M059J (cell line): ENCODE data around the gene ATOH8. TPM values are rescaled to one million over a fixed set of nuclear protein-coding genes. Genes with fewer than 3 reads are reported as not detected.

Experiments used
- DNase-seq: peaks from one replicate; pipeline ENCODE4 v3.0.0-alpha.2; 2012; ENCODE audit warnings: low read depth
- total RNA-seq: library from RNA; depleted of rRNA; stranded (reverse); fragments of >200 nt; shearing (Covaris generic); gene quantifications from 2 replicates; pipeline ENCODE4 v1.2.3, GENCODE V29; 2014

ATOH8 gene
- total RNA-seq, 1 experiment from 2014 or later: 43.0 TPM

DNA sequence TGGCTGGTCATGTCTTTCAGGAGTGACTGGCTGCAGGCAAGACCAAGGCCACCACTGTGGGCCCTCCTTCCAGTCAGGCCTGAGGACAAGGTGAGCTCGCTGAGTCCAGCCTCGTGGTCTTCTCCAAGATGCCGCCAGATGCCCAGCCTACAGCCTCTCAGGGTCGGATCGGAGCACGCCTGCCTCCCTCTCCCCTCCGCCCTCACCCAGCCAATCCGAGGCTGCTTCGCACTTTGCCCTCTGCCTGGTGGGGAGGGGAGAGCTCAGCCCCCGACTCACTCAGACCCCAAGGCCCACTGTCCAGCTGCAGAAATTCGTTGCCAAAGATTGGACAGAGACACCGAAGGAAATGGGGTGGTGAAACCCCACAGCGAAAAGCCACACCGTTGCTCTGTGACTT is 33.1 kb downstream of the ATOH8 start:
- no peak for DNase-seq

DNA sequence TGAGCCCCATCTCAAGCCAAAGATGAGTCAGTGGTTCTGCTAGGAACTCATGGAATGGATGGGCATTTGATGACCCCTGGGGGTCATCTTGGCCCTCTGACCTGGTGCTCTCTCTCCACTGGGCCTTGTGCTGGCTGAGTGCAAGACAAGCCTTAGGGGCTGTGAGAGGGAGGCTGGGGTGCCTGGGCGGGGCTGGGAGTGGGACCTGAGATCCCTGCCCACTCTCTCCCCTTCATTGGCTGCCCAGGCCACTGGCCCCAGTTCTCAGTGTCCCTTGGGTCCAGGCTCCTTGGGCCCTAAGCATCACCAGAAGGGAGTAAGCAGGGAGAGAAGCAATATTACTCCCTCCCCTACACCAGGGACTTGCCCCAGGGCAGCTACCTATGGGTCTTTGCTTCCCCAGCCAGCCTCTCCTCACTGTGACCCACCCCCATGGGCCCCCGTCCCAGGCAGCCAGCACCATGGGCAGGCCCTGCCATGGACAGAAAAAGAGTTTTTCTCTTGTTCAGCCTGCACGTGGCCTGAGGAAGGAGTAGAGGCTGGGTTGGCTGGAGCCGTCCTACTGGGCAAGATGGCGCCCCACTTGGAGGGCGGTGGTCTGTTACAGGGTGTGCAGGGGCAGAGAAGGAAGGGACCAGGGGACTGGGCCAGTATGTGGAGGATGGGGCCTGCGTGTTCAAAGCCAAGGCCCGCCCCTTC is 33.6 kb downstream of the ATOH8 start:
- no peak for DNase-seq

DNA sequence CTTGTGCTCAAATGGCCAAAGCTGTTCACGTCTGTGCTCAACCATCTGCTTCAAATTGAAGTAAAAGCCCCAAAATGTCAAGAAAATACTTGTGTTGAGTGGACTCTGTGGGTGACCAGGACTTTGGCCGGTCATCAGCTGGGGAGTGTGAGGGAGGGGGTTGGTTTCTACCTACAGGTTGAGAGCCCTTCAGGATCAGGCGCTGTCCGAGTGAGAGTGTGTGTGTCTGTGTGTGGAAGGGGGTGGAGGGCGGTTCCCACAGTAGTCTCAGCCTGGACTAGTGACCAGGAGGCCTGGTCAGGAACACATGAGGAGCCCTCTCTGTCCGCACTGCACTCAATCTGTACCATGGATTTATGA is 34.2 kb downstream of the ATOH8 start:
- no peak for DNase-seq

DNA sequence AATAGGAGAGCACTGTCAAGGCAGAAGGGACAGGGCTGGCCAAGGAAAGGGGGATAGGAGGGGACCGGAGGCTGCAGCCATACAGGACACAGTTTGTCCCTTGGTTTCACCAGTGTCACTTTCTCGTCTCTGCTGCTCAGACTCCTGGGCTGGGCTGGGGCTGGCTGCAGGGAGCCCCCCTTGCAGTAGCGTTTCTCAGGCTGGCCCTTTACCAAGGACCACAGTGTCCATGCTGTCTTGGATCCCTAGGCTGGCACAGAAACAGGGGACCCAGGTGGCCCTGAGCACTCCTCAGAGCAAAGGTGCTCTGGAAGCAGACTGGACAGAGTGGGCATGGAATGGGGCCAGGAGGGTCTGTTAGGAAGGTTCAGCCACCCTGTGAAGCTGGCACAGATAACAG is 34.8 kb downstream of the ATOH8 start:
- no peak for DNase-seq

DNA sequence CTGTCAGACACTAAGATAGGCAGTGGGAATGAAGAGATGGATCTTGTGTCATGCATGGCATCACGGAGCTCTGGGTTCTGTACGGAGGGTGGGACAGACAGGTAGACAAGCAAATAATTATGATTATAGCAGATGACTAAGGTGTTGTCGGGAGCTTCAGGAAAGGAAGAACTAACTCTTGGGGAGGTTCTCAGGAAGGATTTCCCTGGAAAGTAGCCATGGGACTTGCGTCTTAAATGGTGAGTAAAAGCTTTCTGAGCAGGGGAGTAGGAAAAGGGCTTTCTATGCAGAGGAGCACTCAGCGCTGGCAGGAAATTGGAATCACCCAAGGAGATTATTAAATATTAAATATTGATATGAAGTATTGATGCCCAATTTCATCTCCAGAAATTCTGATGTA is 35.5 kb downstream of the ATOH8 start:
- no peak for DNase-seq

DNA sequence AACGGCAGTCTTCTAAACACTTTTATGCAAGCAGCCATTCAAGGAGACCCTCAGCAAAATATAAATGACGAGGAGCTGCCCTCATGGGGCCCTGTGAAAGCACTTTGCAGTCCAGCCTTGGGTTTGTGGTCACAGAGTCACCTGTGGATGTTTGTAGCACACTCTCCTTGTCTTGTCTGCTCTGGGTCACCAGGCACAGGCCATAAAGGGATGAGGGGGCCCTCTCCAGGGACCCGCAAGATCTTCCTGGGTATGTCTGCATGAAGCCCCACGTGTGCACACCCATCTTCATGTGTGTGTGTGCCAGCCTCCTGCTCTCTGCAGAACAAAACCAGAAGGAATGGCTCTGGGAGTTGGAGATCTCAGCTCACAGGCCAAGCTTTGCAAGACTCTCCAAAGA is 36.2 kb downstream of the ATOH8 start:
- DNase-seq: no peak

DNA sequence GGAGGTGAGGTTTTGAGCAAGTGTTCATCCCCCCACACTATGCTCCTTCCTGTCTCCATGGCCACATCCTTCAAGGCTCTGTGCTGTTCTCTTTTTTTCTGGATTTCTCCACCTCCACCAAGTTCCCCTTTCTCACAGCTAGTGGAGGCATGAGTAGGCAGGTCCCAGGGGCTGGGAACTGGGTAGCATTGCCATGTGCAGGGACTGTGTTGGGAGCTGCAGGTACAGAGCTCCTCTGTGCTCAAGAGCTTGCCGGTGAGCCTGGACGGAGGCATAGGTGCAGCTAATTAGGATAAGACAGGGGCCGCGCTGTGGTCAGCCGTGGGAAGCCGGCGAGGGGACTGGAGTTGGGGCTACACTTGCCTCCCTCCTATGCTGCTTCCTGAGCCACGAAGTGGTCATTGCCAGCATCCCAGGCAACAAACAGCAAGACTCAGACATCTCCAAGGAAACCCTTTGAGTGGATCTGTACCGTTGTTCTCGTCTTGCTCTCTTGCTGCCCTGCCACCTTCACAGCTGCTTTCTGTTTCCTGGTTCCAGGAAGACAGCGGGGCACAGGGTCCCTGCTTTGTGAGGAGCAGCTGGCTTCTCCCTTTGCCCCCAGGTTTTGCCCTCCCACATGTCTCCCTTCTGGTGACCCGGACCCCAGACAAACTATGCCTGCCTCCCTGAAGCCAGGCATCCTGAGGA is 36.9 kb downstream of the ATOH8 start:
- DNase-seq: no peak

DNA sequence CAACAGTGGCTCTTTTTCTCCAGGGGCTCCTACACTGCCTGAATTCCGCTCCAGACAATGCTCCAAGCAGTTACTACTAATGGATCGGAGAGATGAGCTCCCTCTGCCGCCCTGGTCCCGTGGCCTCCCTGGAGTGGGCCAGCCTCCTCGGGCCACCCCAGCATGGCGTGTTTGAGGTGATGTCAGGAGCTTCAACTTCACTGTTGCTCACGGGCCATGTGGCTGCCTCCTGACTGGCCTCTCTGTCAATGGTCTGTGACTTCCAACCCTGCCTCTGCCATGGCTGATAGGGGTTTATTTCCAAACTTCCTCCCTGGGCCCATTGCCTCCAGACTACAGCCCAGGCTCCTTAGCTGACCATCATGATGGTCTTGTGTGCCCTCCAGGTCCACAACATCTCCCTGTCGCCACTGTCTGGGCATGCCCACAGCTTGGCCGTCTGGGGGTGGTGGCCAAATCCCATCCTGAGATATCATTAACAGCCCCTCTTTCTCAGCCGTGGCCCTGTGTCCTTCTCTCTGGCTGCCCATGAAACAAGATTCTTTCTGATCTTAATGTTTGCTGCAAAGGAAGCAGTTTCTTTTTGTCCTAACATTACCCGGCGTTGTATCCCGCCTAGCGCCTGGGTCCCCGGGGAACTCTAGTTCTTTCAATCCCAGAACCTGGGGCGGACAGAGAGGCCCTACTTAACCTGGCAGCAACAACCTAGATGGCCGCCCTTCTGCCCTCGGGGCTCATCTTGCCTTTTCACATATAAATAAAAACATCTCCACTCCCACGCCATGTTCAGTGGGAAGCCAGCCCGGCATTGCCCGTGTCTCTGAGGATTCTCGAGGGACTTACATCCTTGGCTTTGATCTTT is 38.1 kb downstream of the ATOH8 start:
- no peak for DNase-seq

DNA sequence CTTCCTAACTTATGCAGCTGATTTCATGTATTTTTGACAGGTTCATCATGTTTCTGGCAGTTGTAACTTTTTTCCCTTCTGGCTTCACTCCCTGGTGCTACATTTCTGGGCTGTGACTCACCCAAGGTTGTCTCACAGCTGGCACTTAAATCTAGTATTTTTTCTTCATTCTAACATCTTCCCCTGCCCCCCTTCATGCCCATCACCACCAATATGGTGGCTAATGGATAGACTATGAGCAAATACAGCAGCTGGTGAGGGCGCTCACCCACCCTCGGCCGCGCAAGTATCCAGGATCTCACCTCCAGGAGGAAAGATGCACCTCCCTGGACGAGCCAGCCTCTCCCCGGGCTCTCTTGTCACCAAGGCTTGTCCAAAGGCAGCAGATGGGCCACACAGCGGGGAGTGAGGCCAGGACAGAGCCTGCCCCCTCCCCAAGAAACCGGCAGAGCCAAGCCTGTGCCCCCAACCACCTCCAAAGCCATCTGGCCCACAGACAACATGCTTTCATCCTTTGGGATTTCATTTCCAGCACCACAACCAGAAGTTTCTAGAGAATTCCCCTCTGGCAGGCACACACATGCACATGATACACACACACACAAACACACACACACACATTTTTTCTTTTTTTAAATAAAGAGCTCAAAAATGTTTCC is 39.1 kb downstream of the ATOH8 start:
- DNase-seq: peak; percentile 80

DNA sequence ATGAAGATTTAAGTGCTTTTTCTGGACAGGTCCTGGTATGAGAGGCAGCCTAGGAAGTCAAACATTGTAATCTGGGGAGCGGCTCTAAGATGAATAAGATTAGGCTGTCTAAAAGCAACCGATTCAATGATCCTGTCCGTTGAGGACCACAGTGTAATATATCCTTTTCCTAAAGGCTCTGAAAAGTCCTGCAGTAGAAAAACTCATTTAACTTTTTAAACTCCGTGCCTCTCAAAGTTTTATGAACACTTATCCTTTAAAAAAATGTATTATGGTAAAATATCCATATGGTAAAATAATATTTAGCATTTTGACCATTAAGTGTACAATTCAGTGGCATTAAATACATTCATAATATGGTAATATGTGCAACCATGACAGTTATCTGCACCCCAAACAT is 39.8 kb downstream of the ATOH8 start:
- DNase-seq: no peak

DNA sequence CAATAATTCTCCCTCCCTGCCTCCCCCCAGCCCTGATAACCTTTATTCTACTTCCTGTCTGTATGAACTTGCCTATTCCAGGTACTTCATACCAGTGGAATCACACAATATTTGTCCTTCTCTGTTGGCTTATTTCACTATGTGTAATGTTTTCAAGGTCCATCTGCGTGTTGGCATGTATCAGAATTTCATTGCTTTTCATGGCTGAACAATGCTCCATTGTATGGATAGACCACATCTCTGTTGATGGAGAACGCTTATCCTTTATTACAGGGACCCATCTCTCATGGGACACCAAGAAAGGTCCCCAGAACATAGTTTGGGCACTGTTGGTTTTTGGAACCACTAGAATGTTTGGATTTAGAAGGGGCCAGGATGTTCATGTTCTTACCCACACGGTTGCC is 40.2 kb downstream of the ATOH8 start:
- no peak for DNase-seq

DNA sequence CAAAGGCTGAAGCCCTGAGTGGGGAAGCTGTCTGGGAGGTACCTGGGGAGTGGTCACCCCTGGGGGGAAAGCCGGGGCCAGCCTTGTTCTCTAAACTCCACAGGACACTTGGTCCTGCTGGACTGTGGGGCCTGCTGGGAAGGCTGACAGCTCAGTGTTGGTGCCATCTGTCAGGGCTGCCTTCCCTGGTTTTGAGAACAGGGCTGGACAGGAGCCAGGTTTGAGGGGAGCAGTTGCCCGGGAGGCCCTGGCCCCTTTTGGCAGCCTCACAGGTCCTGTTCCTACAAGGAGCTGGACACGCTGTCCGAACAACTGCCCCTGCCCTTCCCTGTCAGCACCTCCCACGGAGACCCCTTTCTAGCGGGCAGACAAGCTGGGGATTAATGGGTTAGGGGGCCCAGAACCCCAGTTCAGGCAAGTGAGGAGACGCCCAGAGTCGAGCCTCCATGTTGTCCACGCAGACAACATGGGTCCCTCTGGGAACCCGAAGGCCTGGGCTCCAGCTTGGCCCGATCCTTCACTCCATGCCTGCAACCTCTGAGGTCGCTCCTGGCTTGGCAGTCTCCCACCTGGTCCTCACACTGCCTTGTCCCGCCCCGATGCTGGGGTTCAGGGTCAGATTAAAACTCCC is 40.8 kb downstream of the ATOH8 start:
- DNase-seq: no peak

DNA sequence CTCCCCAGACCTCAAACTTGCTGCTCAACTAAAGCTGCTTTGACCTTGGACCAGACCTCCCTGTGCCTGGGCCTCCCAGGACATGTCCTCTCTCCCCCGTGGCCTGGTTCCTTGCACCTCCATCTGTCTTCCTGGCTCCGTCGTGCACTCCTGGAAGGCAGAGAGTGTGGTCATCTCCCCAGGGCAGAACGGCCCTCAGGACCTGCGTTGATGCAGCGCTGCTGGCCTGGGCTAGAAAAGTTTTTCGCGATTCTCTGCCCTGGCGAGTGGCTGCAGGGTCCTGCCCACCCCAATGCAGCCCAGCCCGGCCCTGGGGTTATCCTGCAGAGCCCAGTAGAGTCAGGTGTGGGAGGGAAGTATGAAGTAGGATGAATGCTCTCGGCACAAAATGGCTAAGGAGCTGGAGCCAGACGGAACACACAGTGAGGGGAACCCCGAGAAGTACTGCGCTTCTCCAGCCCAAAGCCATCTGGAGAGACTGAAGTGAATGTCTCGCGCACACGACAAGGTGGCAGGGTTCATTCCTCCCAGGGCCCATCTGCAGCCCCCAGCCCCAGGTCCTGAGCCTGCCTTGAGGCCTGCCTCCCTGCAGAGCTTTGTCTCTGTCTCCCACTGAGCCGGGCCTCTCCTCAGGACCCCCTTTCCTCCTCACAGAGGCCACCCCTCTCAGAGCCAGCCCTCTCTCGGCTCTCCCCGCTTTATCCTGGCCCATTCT is 41.7 kb downstream of the ATOH8 start:
- no peak for DNase-seq

DNA sequence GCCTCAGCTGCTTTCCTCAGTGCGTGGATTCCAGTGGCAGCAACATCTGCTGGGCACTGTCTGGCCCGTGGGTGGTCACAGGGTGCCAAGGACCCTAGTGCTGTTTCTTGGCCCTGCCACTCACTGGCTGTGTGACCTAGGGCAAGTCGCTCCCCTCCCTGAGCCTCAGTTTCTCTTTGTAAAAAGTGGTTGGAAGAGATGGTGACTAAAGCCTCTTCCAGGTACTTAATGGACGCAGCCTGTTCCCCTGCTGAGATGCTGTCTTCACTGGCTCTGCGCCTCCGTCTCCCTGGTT is 42.2 kb downstream of the ATOH8 start:
- no peak for DNase-seq

DNA sequence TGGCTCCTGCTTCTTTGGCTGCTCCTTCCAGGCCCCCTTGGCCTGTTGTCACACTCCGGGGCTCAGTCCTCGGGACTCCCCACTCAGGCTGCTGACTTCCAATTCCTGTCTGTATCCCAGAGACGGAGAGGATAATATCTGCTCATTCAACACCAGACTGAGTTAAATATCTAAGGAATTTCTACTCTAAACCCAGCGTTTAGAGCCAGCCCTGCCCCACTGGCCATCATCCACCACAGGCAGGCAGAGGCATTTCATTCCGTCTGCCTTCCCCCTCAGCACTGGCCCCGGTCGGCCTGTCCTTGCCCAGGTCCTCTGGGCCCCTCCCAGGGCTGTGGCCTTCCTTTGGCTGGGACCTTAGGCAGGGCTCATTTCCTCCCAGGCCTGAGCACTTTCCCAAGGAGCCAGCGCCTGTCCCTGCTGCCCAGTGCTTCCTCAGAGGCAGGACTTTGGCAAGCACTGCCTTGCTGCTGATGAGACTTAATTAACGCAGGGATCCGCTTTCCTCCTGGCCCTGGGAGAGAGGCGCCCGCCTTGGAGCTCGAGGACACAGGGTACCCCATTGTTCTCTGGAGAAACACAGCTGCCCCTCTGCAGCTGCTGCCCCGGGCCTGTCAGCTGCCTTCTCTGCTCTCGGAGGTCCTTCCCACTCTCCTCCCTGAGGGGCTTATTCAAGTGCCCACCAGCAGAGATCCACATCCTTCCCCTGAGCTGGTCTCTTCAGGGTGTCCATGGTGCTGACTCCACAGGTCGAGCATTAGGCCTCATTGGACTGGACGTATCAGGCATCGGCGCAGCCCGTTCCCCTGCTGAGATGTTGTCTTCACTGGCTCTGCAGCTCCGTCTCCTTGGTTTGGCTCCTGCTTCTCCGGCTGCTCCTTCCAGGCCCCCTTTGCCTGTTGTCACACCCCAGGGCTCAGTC is 42.8 kb downstream of the ATOH8 start:
- DNase-seq: no peak

DNA sequence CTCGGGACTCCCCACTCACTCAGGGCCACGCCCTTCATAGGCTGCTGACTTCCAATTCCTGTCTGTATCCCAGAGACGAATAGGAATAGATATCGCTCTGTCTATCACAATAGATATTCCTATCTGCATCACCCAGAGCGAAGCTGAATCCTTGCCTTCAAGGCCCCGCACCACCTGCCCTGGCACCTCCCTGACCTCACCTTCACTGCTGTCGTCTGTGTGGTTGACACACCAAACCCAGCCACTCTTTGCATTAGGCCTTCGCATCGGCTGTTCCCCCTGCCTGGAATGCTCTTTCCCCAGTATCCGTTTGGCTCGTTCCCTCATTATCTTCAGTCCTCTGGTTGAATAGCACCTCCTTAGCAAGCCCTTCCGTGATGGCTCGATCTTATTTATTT is 43.5 kb downstream of the ATOH8 start:
- no peak for DNase-seq

DNA sequence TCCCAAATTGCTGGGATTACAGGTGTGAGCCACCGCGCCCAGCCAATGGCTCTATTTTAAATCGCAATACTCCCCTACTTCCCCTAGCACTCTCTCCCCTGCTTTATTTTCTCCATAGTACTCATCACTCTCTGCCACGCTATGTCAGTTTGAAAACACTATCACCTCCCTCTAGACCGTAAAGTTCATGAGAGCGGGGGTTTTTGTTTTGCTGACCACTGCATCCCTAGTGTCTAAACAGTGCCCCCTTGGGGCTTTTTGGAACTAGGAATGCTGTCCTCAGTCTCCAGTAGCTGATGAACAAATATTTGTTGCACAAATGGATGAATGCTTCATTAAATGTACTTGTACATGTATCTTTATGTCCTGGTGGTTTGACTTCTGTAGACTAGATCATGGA is 44.1 kb downstream of the ATOH8 start:
- peak; percentile 58 for DNase-seq

DNA sequence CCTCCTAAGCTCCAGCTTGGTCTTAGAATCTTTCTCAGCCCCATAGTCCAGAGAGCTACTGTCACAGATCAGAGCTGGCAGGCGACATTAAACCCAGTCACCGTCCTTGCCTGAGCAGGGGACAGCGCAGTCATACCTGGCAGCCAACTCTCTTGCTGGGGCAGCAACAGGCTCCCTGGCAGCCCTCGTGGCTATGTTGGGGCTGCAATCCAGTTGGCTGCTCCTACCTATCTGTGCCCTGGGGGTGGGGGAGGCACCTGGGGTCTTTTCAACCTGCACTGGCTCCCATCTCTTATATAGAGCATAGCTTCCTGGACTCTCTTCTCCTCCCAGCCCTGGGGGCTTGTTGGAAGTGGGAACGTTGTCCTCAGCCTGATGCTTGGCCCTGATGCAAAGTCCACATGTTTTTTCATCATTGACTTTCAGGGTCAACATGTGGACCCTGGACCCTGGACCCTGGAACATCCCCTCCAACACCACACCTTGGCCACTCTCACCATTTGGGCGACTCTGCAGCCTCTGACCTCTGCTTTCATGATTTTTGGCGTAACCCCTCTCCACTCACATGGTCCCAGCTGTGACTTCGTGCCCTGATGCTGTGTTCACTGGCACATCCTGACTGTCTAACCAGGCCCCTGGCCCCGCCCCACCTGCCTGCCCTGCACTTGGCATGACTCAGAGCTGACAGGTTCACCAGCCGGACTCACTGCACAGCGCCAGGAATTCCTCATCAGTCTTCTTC is 45.6 kb downstream of the ATOH8 start:
- DNase-seq: peak; percentile 79

DNA sequence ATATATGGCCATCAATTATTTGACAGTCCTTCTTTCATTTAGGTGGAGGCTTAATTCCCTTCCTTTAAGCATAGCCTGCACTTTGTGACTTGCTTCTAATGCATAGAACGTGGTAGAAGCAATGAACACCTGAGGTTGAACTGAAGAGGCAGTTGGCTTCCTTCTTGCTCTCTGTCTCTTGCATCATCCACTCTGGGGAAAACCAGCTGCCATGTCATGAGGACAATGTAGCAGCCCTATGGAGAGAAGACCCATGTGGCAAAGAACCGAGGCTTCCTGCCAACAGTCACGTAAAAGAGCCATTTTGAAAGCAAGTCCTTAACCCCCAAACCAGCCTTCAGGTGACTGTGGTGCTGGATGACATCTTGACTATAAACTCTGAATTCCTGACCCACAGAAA is 46.8 kb downstream of the ATOH8 start:
- no peak for DNase-seq

DNA sequence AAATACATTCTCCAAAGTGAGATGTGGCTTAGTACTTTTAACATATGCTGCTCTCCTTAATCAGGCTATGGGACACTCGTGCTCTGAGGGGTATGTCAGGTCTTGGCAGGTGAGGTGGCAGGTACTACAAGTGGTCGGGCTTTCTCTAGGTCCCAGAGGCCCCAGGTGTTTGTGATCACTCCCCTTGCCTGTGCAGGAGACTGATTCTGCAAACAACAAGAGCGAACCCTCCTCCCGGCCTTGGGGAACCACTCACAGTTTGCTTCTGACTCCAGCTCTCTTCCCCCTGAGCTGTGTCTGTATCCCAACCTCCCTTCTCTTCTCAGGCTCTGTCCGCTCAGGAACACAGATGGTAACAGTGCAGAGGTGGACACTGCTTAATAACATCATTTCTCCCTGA is 48.1 kb downstream of the ATOH8 start:
- no peak for DNase-seq
